H1 (cell line): ENCODE results near the gene CAPN7. TPM values are rescaled to one million over a fixed set of nuclear protein-coding genes. Genes with fewer than 3 reads are reported as not detected.

Experiments
- CEBPB ChIP-seq: IDR thresholded peaks from 2 replicates; pipeline ENCODE4 v1.6.1; 2012; ENCODE audit warnings: low read depth, low read length
- KDM5A ChIP-seq: fragments of 200-600 bp; IDR thresholded peaks from 2 replicates; pipeline ENCODE4 v1.7.1; 2012; ENCODE audit warnings: mild to moderate bottlenecking, low read length, inconsistent platforms, mixed read lengths
- RXRA ChIP-seq: IDR thresholded peaks from 2 replicates; pipeline ENCODE4 v1.6.1; 2011; ENCODE audit warnings: low read depth, mild to moderate bottlenecking, low read length, moderate library complexity; ENCODE audit not compliant: insufficient read depth
- TBP ChIP-seq: IDR thresholded peaks from 2 replicates; pipeline ENCODE4 v1.6.1; 2011; ENCODE audit warnings: low read depth, low read length, improper control_type of control experiment
- polyA plus RNA-seq, 7 experiments: library from polyadenylated mRNA; depleted of rRNA in 3 of 7; stranded (reverse) in 5 of 7; unstranded in 2 of 7; fragments of >200 nt in 5 of 7; fragments of 200-250 nt in 2 of 7; gene quantifications; 1 replicate in 5 of 7; 2 replicates in 1 of 7; 4 replicates in 1 of 7; pipeline versions ENCODE4 v1.2.1 to v1.2.3, GENCODE V29; 2011 to 2013; ENCODE audit warnings: missing spikeins in 2 of 7, mixed read lengths in 2 of 7
- total RNA-seq: library from RNA; stranded (reverse); fragmentation: NEBNext Ultra II Directional; extraction: Animal tissue kit (Norgen Biotek cat#: 25700); gene quantifications from 2 replicates; pipeline ENCODE4 v1.2.1, GENCODE V29; 2021
- TF ChIP-seq, protein P1 (sequence below): IDR thresholded peaks from 2 replicates; pipeline ENCODE4 v1.6.1; 2012; ENCODE audit warnings: inconsistent platforms
- TF ChIP-seq, protein P2 (sequence below): IDR thresholded peaks from 2 replicates; pipeline ENCODE4 v1.6.1; 2011; ENCODE audit warnings: low read depth, mild to moderate bottlenecking, low read length; ENCODE audit not compliant: insufficient read depth

Gene CAPN7
- total and polyA plus RNA-seq, 2 of the 8 experiments (the other 6 are each of a cell fraction or from before 2014, with no cell fraction given): 5.3 to 13.2 TPM

DNA sequence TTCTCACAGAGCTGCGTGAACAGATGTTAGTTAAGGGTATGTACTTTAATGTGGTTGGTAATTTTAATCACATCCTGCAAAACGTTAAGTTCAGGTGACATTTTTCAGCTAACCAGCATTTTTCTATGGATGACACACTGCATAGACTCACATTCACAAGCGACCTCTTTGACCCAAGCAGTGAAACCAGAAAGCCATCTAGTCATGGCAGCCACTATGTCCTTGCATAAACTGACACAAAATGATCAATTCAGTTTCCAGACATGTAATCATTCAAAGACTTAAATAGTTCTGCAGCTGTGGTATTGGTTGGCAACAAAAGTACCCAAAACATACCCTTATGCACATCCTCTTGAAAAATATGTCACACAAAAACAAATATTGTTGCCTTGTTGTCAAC lies 7.4 kb upstream of the CAPN7 start (continued):
- TF ChIP-seq RXRA (no peak), CEBPB (no peak), TBP (no peak), KDM5A (no peak)
- TF ChIP-seq, protein P1, sequence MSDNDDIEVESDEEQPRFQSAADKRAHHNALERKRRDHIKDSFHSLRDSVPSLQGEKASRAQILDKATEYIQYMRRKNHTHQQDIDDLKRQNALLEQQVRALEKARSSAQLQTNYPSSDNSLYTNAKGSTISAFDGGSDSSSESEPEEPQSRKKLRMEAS: no peak
- TF ChIP-seq, protein P2, sequence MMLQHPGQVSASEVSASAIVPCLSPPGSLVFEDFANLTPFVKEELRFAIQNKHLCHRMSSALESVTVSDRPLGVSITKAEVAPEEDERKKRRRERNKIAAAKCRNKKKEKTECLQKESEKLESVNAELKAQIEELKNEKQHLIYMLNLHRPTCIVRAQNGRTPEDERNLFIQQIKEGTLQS: no peak
